GM12891 (cell line): ENCODE results near the gene MLIP.

Experiments
- DNase-seq: peaks from one replicate; pipeline ENCODE4 v3.0.0; 2011; ENCODE audit warnings: low spot score; ENCODE audit not compliant: insufficient read length
- FAIRE-seq: peaks from 2 replicates; lab custom pipeline; 2011; peaks lifted over from hg19 to GRCh38; lab: Jason Lieb, UNC
- PAX5 ChIP-seq: IDR thresholded peaks from 2 replicates; pipeline ENCODE4 v1.6.1; 2011; ENCODE audit warnings: low read length, moderate library complexity, mild to moderate bottlenecking; ENCODE audit not compliant: insufficient read depth, severe bottlenecking
- POLR2A ChIP-seq: IDR thresholded peaks from 2 replicates; pipeline ENCODE4 v1.6.1; 2011; ENCODE audit warnings: low read depth, low read length, control low read depth
- POLR2AphosphoS5 ChIP-seq: IDR thresholded peaks from 2 replicates; pipeline ENCODE4 v1.6.1; 2011; ENCODE audit warnings: low read depth, low read length, control low read depth
- POU2F2 ChIP-seq: IDR thresholded peaks from 2 replicates; pipeline ENCODE4 v1.6.1; 2011; ENCODE audit warnings: low read depth, mild to moderate bottlenecking, control low read depth, low read length, moderate library complexity
- SPI1 ChIP-seq: IDR thresholded peaks from 2 replicates; pipeline ENCODE4 v1.6.1; 2011; ENCODE audit warnings: low read depth, low read length, control low read depth
- TAF1 ChIP-seq: IDR thresholded peaks from 2 replicates; pipeline ENCODE4 v1.6.1; 2011; ENCODE audit warnings: low read depth, low read length, control low read depth

Gene MLIP

GRCh38 chr6:54133186-54133585, 21.9 kb downstream of the MLIP start:
- TF ChIP-seq POLR2AphosphoS5: no peak
- TF ChIP-seq PAX5: no peak
- TF ChIP-seq SPI1: no peak
- TF ChIP-seq POU2F2: no peak
- no peak for TF ChIP-seq TAF1
- TF ChIP-seq POLR2A: no peak
- no peak for DNase-seq
- FAIRE-seq: no peak

DNA sequence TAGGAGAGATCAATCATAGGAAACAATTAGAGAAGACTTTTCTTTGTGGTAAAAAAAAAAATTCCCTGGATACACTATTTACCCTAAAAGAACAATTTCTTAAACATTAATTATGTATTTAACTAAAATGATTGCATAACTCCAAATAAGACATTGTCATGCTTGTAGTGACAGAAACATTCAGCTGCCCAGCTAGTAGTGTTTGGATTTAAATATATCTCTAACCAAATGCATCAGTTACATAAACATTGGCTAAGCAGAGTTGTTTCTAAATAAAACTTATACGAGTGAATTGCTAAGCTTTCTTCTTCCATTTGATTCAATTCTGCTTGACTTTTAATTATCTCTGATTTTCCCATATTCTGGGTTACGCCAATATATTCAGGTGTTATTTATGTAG, 23.7 kb downstream of the MLIP start:
- no peak for TF ChIP-seq POLR2AphosphoS5
- no peak for TF ChIP-seq SPI1
- no peak for TF ChIP-seq POLR2A
- no peak for TF ChIP-seq PAX5
- no peak for TF ChIP-seq TAF1
- no peak for TF ChIP-seq POU2F2
- FAIRE-seq: no peak
- DNase-seq: no peak

DNA sequence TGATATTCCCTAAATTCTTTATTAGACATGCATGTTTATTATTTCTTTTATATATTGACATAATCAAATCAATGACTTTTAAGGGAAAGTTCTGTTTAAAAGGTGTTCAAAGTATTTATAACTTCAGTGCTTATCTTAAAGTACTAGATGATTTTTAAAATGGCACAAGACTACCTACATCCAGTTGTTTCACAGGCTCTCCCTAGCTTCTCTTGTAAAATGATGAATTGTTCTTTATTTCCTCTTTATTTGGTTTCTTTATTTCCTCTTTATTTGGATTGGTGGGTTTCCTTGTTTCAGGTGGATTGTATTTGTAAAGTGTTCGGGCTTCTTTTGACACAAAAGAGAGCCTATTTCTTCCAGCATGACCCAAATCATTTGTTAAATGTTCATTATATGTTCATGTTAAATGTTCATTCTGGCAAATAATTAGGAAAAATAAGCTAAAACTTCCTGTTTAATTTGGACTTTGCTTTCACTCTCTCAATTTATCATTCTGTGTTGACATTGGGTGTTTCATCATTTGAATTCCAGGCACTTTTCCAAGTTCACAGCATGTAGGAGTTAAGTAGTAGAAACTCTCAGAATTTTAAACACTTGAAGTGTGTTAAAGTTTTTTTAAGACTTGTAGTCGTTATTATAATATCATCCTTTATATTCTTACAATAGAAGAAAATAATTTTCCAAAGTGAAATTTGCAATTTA, 24.6 kb downstream of the MLIP start:
- no peak for TF ChIP-seq TAF1
- TF ChIP-seq POLR2A: no peak
- TF ChIP-seq PAX5: no peak
- no peak for TF ChIP-seq POLR2AphosphoS5
- TF ChIP-seq POU2F2: no peak
- no peak for DNase-seq
- no peak for FAIRE-seq

DNA sequence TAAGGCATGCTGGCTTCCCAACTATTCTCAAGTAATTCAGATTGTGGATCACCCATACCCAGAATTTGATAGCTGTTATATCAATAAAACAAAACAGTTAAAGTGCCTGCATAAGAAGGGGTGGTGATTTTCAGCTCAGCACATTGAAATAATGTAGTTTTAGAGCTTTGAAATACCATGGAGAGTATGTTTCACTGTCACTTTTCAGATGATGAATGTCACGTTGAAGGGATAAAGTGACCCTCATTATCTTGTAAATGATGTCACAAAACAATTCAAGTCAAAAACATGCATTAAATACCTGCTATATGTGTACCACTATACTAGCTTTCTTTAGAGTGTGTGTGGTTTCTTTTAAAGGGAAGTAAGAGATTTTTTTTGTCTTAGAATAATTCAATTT, 27.6 kb downstream of the MLIP start:
- TF ChIP-seq POLR2AphosphoS5 (no peak), POLR2A (no peak), SPI1 (no peak), PAX5 (no peak), TAF1 (no peak), POU2F2 (no peak)
- FAIRE-seq: no peak
- DNase-seq: no peak

- FAIRE-seq (no peak), DNase-seq (no peak)
- TF ChIP-seq SPI1 (no peak), PAX5 (no peak), POLR2A (no peak)
Measured at GRCh38 chr6:54140811-54141210, 29.6 kb downstream of the MLIP start.

- no peak for DNase-seq
- no peak for FAIRE-seq
- TF ChIP-seq POLR2A: no peak
- no peak for TF ChIP-seq POLR2AphosphoS5
- TF ChIP-seq PAX5: no peak
- no peak for TF ChIP-seq POU2F2
- no peak for TF ChIP-seq TAF1
Measured at GRCh38 chr6:54142889-54143519, 31.8 kb downstream of the MLIP start.

DNA sequence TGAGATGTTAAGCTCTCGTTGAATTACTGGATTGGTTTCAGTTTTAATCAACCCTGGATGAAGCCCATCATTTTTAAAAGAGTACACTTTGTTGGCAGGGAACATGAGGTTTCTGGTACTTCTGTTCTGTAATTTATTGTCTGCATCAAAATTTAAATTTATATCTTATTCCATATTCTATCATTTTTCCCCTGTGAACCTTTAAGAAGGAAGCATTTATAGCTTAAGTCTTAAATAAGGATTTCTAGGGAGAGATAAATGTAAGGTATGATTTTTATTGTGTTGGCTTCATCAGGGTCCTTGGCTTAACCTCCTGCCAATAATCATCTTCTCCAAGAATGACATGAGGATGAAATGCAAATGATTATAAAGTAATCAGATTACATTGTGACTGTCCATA, 40.6 kb downstream of the MLIP start:
- FAIRE-seq: no peak
- TF ChIP-seq PAX5: no peak
- TF ChIP-seq POLR2AphosphoS5: no peak
- no peak for TF ChIP-seq SPI1
- TF ChIP-seq POU2F2: no peak
- TF ChIP-seq TAF1: no peak
- TF ChIP-seq POLR2A: no peak
- no peak for DNase-seq

DNA sequence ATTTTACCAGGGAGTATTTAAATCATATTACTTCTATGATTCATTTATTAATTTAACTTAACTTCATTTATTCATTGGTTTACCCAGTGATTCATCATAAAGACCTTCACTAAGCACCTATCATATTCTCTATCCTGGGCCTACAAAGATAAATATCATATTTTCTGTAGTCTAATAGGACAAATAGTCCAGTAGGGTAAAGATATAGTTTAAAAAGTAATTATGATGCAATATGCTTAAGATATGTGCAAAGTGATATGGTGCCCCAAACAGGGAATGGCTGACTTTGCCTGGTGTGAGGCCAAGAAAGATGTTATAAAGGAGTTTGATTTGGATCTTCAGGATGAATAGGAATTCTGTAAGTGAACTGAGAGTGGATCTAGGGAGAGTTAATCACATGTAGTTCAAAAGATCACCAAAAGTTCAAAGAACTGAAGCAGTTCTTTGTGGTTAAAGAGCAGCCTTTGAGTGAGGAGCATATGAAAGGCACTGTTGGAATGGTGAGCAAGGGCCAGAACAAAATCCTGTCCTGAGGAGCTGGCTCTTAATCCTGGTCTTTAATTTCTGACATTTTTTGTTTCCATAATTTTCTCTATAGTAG, 45.5 kb downstream of the MLIP start:
- DNase-seq: no peak
- no peak for FAIRE-seq
- TF ChIP-seq SPI1: no peak
- no peak for TF ChIP-seq TAF1
- TF ChIP-seq POLR2AphosphoS5: no peak
- TF ChIP-seq POLR2A: no peak
- TF ChIP-seq PAX5: no peak
- no peak for TF ChIP-seq POU2F2

DNA sequence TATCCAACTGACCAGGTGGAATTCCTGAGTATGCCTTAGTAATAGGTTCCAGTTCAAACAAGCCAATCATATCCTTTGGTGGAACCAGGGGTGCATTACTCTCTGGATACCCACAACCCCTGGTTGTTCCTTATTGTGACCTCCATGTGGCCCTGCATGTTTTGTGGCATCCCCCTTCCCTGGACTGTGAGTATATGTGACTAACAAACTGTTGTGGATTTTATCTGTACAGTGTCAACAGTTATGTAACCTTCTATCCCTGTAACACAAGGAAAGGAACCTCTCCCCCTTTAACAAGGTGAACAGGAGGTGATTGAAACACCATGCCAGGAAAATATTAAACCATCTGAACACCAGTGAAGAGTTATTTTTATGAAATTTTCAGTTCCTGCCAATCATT, 46.2 kb downstream of the MLIP start:
- FAIRE-seq (no peak), DNase-seq (no peak)
- TF ChIP-seq PAX5 (no peak), POLR2AphosphoS5 (no peak), POU2F2 (no peak), SPI1 (no peak), TAF1 (no peak), POLR2A (no peak)

- no peak for FAIRE-seq
- TF ChIP-seq POLR2AphosphoS5 (no peak), POU2F2 (no peak), POLR2A (no peak), PAX5 (no peak), SPI1 (no peak), TAF1 (no peak)
- no peak for DNase-seq
Measured at GRCh38 chr6:54173089-54173488, 61.8 kb downstream of the MLIP start.

DNA sequence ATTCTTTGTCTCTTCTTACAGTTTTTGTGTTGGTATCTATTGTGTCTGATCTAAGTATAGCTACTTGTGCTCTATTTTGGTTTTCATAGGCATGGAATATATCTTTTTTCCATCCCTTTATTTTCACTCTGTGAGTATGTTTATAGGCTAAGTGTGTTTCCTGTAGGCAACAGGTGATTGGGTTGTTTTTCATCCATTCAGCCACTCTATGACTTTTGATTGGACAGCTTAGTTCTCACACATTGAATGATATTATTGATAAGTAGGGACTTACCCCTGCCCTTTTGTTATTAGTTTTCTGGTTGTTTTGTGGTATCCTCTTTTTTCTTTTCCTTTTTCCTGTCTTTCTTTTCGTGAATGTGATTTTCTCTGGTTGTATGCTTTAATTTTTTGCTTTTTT, 67.9 kb downstream of the MLIP start:
- DNase-seq (no peak), FAIRE-seq (no peak)
- TF ChIP-seq TAF1 (no peak), SPI1 (no peak)
